ENCODE data around the gene MYO1D. TPM values are rescaled to one million over a fixed set of nuclear protein-coding genes. Genes with fewer than 3 reads are reported as not detected.

MYO1D gene
- total and polyA plus RNA-seq, 2 donors (not counting 1 experiment from before 2014, with no cell fraction given) = 5.4 to 26.7 TPM

- CTCF ChIA-PET = interaction anchor here (0.6 to 2.7 kb wide), 5 partner anchors 11 to 293 kb away, joined by 3 to 20 read pairs (median 5); no protein-coding TSS in a partner anchor
- Histone ChIP-seq H3K27me3 (replicated peaks in 1 of 4; ENCODE audit: control extremely low read depth in 1 of 4, control insufficient read depth in 3 of 4, insufficient read depth in 4 of 4, low read length in 3 of 4) (no peaks in the 10 kb centered on the region), H3K4me2 (replicated peaks; ENCODE audit: low read depth, low read length, poor library complexity, severe bottlenecking) (no peak overlapping the region), H2AFZ (ENCODE audit: insufficient read depth, low read depth, low read length, poor library complexity, severe bottlenecking) (no peak overlapping the region), H3K4me1 (ENCODE audit: control insufficient read depth in 2 of 2, insufficient read depth in 2 of 2, low read length in 2 of 2) (no peaks in the 10 kb centered on the region), H4K20me1 (ENCODE audit: control insufficient read depth, insufficient read depth, low read length, poor library complexity, severe bottlenecking) (no peaks in the 10 kb centered on the region), H3K4me3 (ENCODE audit: control extremely low read depth in 1 of 5, extremely low read depth in 1 of 5, insufficient read depth in 1 of 5, low read depth in 2 of 5, low read length in 4 of 5) (no peak overlapping the region), H3K9ac (ENCODE audit: low read length) (no peak overlapping the region), H3K27ac (ENCODE audit: low read length in 2 of 2) (no peak overlapping the region), H3K9me3 (ENCODE audit: control extremely low read depth in 1 of 3, control insufficient read depth in 2 of 3, insufficient read depth in 1 of 3, low read length in 2 of 3) (peaks cover 0 to 3% (median 0%) of the 10 kb centered on the region in 3 donors), H3K36me3 (replicated peaks in 1 of 2; ENCODE audit: control extremely low read depth in 1 of 2, control insufficient read depth in 1 of 2, extremely low read depth in 1 of 2, insufficient read depth in 2 of 2, low read length in 1 of 2) (no peaks in the 10 kb centered on the region), H3K79me2 (ENCODE audit: control insufficient read depth, insufficient read depth, low read length) (no peaks in the 10 kb centered on the region)
- no peaks in the 10 kb centered on the region for H3K9me3 Mint-ChIP-seq (ENCODE audit: insufficient read depth)
- no peaks in the 10 kb centered on the region for H3K27me3 Mint-ChIP-seq
- POLR2A ChIA-PET = no interaction called here
- no peaks in the 10 kb centered on the region for H3K4me1 Mint-ChIP-seq
- no peak overlapping the region for H3K27ac Mint-ChIP-seq
- intact Hi-C loops (cut with micrococcal nuclease) = loop anchor here (1.0 to 10.0 kb wide), 4 partner anchors 96 to 500 kb away; no protein-coding TSS in a partner anchor
- peak; percentile 62 for DNase-seq
- ATAC-seq (ENCODE audit: low read depth) = peak; percentile 41
- no peak for TF ChIP-seq EZH2 (IDR thresholded peaks at IDR 0.05; ENCODE audit: borderline replicate concordance, insufficient read depth, low read depth, low read length, poor library complexity, severe bottlenecking)
- peak; percentile 64 for TF ChIP-seq CTCF (IDR thresholded peaks at IDR 0.05)
- 86% methylated on average over 6 of the region's 7 CpGs for WGBS (ENCODE audit: insufficient coverage)
- no peak overlapping the region for H3K4me3 Mint-ChIP-seq
Measured at GRCh38 chr17:32755045-32755805, 121.7 kb downstream of the MYO1D start.

GRCh38 chr17:32752934-32753333, 124.0 kb downstream of the MYO1D start:
- no peaks in the 10 kb centered on the region for H3K36me3 ChIP-seq (replicated peaks in 1 of 2; ENCODE audit: control extremely low read depth in 1 of 2, control insufficient read depth in 1 of 2, extremely low read depth in 1 of 2, insufficient read depth in 2 of 2, low read length in 1 of 2)
- no peak overlapping the region for H2AFZ ChIP-seq (ENCODE audit: insufficient read depth, low read depth, low read length, poor library complexity, severe bottlenecking)
- no peak overlapping the region for H3K27ac Mint-ChIP-seq
- H3K4me1 Mint-ChIP-seq = no peaks in the 10 kb centered on the region
- H3K27ac ChIP-seq (ENCODE audit: low read length in 2 of 2) = no peak overlapping the region
- ATAC-seq (ENCODE audit: low read depth) = no peak
- 100% methylated on average over 1 of the region's 4 CpGs for WGBS (ENCODE audit: insufficient coverage)
- no peaks in the 10 kb centered on the region for H3K79me2 ChIP-seq (ENCODE audit: control insufficient read depth, insufficient read depth, low read length)
- H3K27me3 ChIP-seq (replicated peaks in 1 of 4; ENCODE audit: control extremely low read depth in 1 of 4, control insufficient read depth in 3 of 4, insufficient read depth in 4 of 4, low read length in 3 of 4) = no peaks in the 10 kb centered on the region
- POLR2A ChIA-PET = no interaction called here
- intact Hi-C loops (cut with micrococcal nuclease) = loop anchor here (10.0 kb wide), 1 partner anchor 498 kb away; no protein-coding TSS in a partner anchor
- no peak overlapping the region for H3K9ac ChIP-seq (ENCODE audit: low read length)
- H3K9me3 ChIP-seq (ENCODE audit: control extremely low read depth in 1 of 3, control insufficient read depth in 2 of 3, insufficient read depth in 1 of 3, low read length in 2 of 3) = peaks cover 0 to 3% (median 0%) of the 10 kb centered on the region in 3 donors
- no peaks in the 10 kb centered on the region for H3K4me1 ChIP-seq (ENCODE audit: control insufficient read depth in 2 of 2, insufficient read depth in 2 of 2, low read length in 2 of 2)
- no peak overlapping the region for H3K4me2 ChIP-seq (replicated peaks; ENCODE audit: low read depth, low read length, poor library complexity, severe bottlenecking)
- H3K9me3 Mint-ChIP-seq (ENCODE audit: insufficient read depth) = no peaks in the 10 kb centered on the region
- H3K4me3 ChIP-seq (ENCODE audit: control extremely low read depth in 1 of 5, extremely low read depth in 1 of 5, insufficient read depth in 1 of 5, low read depth in 2 of 5, low read length in 4 of 5) = no peak overlapping the region
- H4K20me1 ChIP-seq (ENCODE audit: control insufficient read depth, insufficient read depth, low read length, poor library complexity, severe bottlenecking) = no peaks in the 10 kb centered on the region
- no peak overlapping the region for H3K4me3 Mint-ChIP-seq
- TF ChIP-seq EZH2 (IDR thresholded peaks at IDR 0.05; ENCODE audit: borderline replicate concordance, insufficient read depth, low read depth, low read length, poor library complexity, severe bottlenecking) (no peak), CTCF (IDR thresholded peaks at IDR 0.05) (no peak)
- CTCF ChIA-PET = interaction anchor here (1.1 to 2.7 kb wide), 3 partner anchors 94 to 291 kb away, joined by 3 to 20 read pairs (median 9); no protein-coding TSS in a partner anchor
- no peaks in the 10 kb centered on the region for H3K27me3 Mint-ChIP-seq
- DNase-seq = no peak
